WTC11 (cell line): ENCODE results near the gene WDR7. TPM values are rescaled to one million over a fixed set of nuclear protein-coding genes. Genes with fewer than 3 reads are reported as not detected.

Source experiments
- ATAC-seq: fragments of 200-7000 bp; cut with Tn5 transposase; 2 replicates; pipeline ENCODE4 v1.10.0; 2021; ENCODE audit warnings: mild to moderate bottlenecking, moderate library complexity
- CTCF ChIA-PET: fragments of 300-600 bp; sonication (Branson Sonifier 250); formaldehyde crosslinking; loops from one replicate; lab custom pipeline; 2021; ENCODE audit warnings: antibody characterized with exemption; lab: Charles Lee
- POLR2A ChIA-PET: fragments of 350-600 bp; sonication (Branson Sonifier 250); formaldehyde crosslinking; loops from one replicate; lab custom pipeline; 2021; ENCODE audit warnings: antibody characterized with exemption; lab: Charles Lee
- DNase-seq: peaks from one replicate; pipeline ENCODE4 v3.0.0; 2021; ENCODE audit warnings: low spot score
- H3K27ac Mint-ChIP-seq: 2 replicates; pipeline ENCODE4 v1.8.0; 2021; ENCODE audit warnings: mixed read lengths
- H3K27me3 Mint-ChIP-seq: 2 replicates; pipeline ENCODE4 v1.8.0; 2021; ENCODE audit warnings: low read depth, mild to moderate bottlenecking, moderate library complexity, mixed read lengths
- H3K36me3 Mint-ChIP-seq: 2 replicates; pipeline ENCODE4 v1.8.0; 2021; ENCODE audit warnings: mixed read lengths
- H3K4me1 Mint-ChIP-seq: 2 replicates; pipeline ENCODE4 v1.8.0; 2022; ENCODE audit warnings: mixed read lengths
- H3K4me3 Mint-ChIP-seq: 2 replicates; pipeline ENCODE4 v1.8.0; 2021; ENCODE audit warnings: mild to moderate bottlenecking, moderate library complexity, mixed read lengths
- H3K9me3 Mint-ChIP-seq: 2 replicates; pipeline ENCODE4 v1.8.0; 2021; ENCODE audit warnings: mixed read lengths
- ELF4 ChIP-seq: sonication (generic); formaldehyde crosslinking; IDR thresholded peaks from 2 replicates; pipeline ENCODE4 v1.8.1; 2022; ENCODE audit warnings: low read depth, mild to moderate bottlenecking, moderate library complexity, missing genetic modification reagents
- MXD4 ChIP-seq: fragments of 250-450 bp; sonication (Bioruptor Pico); IDR thresholded peaks from 2 replicates; pipeline ENCODE4 v1.8.0; 2021; ENCODE audit warnings: mild to moderate bottlenecking, moderate library complexity, borderline replicate concordance
- NFE2L1 ChIP-seq: sonication (generic); formaldehyde crosslinking; IDR thresholded peaks from 2 replicates; pipeline ENCODE4 v1.8.1; 2023; ENCODE audit warnings: missing genetic modification reagents
- NFYB ChIP-seq: sonication (generic); formaldehyde crosslinking; conservative IDR thresholded peaks from 2 replicates; pipeline ENCODE4 v1.8.0; 2022; ENCODE audit warnings: low read depth, missing genetic modification reagents
- NR2C2 ChIP-seq: sonication (generic); formaldehyde crosslinking; IDR thresholded peaks from 2 replicates; pipeline ENCODE4 v1.8.0; 2022; ENCODE audit warnings: mild to moderate bottlenecking, missing genetic modification reagents
- PRRX2 ChIP-seq: fragments of 250-450 bp; sonication (Bioruptor Pico); IDR thresholded peaks from 2 replicates; pipeline ENCODE4 v1.8.0; 2021; ENCODE audit warnings: mild to moderate bottlenecking
- SMAD4 ChIP-seq: sonication (generic); formaldehyde crosslinking; IDR thresholded peaks from 2 replicates; pipeline ENCODE4 v1.8.0; 2022; ENCODE audit warnings: mild to moderate bottlenecking, missing genetic modification reagents
- SOX15 ChIP-seq: fragments of 250-450 bp; sonication (Bioruptor Pico); IDR thresholded peaks from 2 replicates; pipeline ENCODE4 v1.9.0; 2021; ENCODE audit warnings: mild to moderate bottlenecking
- TEAD4 ChIP-seq: sonication (generic); formaldehyde crosslinking; IDR thresholded peaks from 2 replicates; pipeline ENCODE4 v1.8.0; 2022; ENCODE audit warnings: mild to moderate bottlenecking, missing genetic modification reagents
- ZNF138 ChIP-seq: sonication (generic); formaldehyde crosslinking; conservative IDR thresholded peaks from 2 replicates; pipeline ENCODE4 v1.8.1; 2022; ENCODE audit warnings: mild to moderate bottlenecking, moderate library complexity, missing genetic modification reagents
- ZNF671 ChIP-seq: fragments of 250-450 bp; sonication (Bioruptor Pico); IDR thresholded peaks from 2 replicates; pipeline ENCODE4 v1.8.0; 2021; ENCODE audit warnings: mild to moderate bottlenecking
- total RNA-seq: library from RNA; stranded (reverse); gene quantifications from 3 replicates; pipeline ENCODE4 v1.2.3, GENCODE V29; 2021
- TF ChIP-seq, protein P1 (sequence below): sonication (generic); formaldehyde crosslinking; IDR thresholded peaks from 2 replicates; pipeline ENCODE4 v1.8.1; 2022; ENCODE audit warnings: mild to moderate bottlenecking, missing genetic modification reagents, moderate library complexity, borderline replicate concordance
- TF ChIP-seq, protein P2 (sequence below): fragments of 250-450 bp; sonication (Bioruptor Pico); IDR thresholded peaks from 2 replicates; pipeline ENCODE4 v1.8.0; 2021; ENCODE audit warnings: mild to moderate bottlenecking
- TF ChIP-seq, protein P3 (sequence below): fragments of 250-450 bp; sonication (Bioruptor Pico); IDR thresholded peaks from 2 replicates; pipeline ENCODE4 v1.9.0; 2021; ENCODE audit warnings: mild to moderate bottlenecking
- TF ChIP-seq, protein P4 (sequence below): sonication (generic); formaldehyde crosslinking; IDR thresholded peaks from 2 replicates; pipeline ENCODE4 v1.8.1; 2022; ENCODE audit warnings: missing genetic modification reagents, borderline replicate concordance
- TF ChIP-seq, protein P5 (sequence below): sonication (generic); formaldehyde crosslinking; IDR thresholded peaks from 2 replicates; pipeline ENCODE4 v1.8.1; 2022; ENCODE audit warnings: low read depth, mild to moderate bottlenecking, moderate library complexity, missing genetic modification reagents, borderline replicate concordance
- TF ChIP-seq, protein P6 (sequence below): fragments of 250-450 bp; sonication (Bioruptor Pico); conservative IDR thresholded peaks from 2 replicates; pipeline ENCODE4 v1.9.0; 2021; ENCODE audit warnings: mild to moderate bottlenecking
- TF ChIP-seq, protein P7 (sequence below): sonication (generic); formaldehyde crosslinking; IDR thresholded peaks from 2 replicates; pipeline ENCODE4 v1.8.1; 2023; ENCODE audit warnings: mild to moderate bottlenecking, missing genetic modification reagents, borderline replicate concordance
- TF ChIP-seq, protein P8 (sequence below): sonication (generic); formaldehyde crosslinking; IDR thresholded peaks from 2 replicates; pipeline ENCODE4 v1.8.0; 2022; ENCODE audit warnings: mild to moderate bottlenecking, missing genetic modification reagents

Gene WDR7
- total RNA-seq, 1 experiment from 2014 or later = 12.2 TPM

DNA sequence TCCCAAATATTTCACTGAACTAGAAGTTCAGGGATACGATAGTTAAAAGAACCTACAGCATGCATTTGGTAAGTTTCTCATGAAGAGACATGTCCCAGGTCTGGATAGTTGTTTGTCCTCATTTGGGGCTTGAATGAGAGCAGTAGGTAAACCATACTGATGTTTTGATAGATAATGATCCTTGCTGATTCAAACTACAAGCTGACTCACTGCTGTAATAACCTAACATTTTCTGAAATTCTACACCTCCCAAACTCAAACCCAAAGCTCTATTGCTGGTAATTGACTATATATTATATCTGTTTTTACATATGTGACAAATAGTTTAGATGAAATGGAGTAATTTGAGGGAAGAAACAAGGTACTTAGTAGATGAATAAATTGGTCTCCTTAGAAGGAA is 341.6 kb downstream of the WDR7 start (continued):
- TF ChIP-seq, protein P1, sequence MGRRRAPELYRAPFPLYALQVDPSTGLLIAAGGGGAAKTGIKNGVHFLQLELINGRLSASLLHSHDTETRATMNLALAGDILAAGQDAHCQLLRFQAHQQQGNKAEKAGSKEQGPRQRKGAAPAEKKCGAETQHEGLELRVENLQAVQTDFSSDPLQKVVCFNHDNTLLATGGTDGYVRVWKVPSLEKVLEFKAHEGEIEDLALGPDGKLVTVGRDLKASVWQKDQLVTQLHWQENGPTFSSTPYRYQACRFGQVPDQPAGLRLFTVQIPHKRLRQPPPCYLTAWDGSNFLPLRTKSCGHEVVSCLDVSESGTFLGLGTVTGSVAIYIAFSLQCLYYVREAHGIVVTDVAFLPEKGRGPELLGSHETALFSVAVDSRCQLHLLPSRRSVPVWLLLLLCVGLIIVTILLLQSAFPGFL = no peak
- no peak for TF ChIP-seq ZNF671 (CRISPR knock-in tag)
- TF ChIP-seq NFE2L1 (CRISPR knock-in tag) = no peak
- TF ChIP-seq, protein P2, sequence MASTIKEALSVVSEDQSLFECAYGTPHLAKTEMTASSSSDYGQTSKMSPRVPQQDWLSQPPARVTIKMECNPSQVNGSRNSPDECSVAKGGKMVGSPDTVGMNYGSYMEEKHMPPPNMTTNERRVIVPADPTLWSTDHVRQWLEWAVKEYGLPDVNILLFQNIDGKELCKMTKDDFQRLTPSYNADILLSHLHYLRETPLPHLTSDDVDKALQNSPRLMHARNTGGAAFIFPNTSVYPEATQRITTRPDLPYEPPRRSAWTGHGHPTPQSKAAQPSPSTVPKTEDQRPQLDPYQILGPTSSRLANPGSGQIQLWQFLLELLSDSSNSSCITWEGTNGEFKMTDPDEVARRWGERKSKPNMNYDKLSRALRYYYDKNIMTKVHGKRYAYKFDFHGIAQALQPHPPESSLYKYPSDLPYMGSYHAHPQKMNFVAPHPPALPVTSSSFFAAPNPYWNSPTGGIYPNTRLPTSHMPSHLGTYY = no peak
- TF ChIP-seq ZNF138 (CRISPR knock-in tag) = no peak
- TF ChIP-seq, protein P3, sequence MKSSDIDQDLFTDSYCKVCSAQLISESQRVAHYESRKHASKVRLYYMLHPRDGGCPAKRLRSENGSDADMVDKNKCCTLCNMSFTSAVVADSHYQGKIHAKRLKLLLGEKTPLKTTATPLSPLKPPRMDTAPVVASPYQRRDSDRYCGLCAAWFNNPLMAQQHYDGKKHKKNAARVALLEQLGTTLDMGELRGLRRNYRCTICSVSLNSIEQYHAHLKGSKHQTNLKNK (CRISPR knock-in tag) = no peak

DNA sequence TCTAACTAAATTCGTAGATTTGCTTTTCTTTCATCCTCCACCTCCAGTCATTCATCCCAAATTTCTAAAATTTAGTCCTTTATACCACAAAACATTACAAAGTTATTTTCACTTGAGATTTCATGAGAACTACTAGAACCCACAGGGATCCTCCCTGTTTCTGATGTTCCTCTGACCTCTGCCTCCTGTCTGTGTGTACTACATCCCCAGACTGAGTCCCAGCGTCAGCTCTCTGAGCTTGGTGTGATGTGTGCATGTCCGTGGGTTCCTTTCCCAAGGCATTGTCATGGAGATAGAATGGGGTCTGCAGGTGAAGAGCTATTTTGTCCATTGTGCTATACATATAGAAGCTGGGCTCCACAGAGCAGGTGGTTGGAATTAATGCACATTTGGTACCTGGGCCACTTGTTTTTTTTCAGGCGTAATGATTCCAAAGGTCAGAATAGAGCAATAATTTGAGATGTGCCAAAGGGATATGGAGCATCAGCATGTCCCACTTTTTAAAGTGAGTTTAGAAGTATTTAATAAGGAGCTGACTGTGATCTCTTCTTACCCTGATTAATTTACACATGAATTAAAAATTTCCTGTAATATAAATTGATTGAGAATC is 344.5 kb downstream of the WDR7 start:
- no peak for DNase-seq
- ChIA-PET POLR2A (no interaction called here), CTCF (interaction anchor here (0.6 to 1.4 kb wide), 8 partner anchors 34 to 244 kb away, joined by 3 to 7 read pairs (median 4); no protein-coding TSS in a partner anchor)
- Mint-ChIP-seq H3K4me1 (peaks cover 5% of the 10 kb centered on the region), H3K4me3 (no peak overlapping the region)
- TF ChIP-seq, protein P4, sequence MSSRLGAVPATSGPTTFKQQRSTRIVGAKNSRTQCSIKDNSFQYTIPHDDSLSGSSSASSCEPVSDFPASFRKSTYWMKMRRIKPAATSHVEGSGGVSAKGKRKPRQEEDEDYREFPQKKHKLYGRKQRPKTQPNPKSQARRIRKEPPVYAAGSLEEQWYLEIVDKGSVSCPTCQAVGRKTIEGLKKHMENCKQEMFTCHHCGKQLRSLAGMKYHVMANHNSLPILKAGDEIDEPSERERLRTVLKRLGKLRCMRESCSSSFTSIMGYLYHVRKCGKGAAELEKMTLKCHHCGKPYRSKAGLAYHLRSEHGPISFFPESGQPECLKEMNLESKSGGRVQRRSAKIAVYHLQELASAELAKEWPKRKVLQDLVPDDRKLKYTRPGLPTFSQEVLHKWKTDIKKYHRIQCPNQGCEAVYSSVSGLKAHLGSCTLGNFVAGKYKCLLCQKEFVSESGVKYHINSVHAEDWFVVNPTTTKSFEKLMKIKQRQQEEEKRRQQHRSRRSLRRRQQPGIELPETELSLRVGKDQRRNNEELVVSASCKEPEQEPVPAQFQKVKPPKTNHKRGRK (CRISPR knock-in tag) = no peak
- TF ChIP-seq, protein P5, sequence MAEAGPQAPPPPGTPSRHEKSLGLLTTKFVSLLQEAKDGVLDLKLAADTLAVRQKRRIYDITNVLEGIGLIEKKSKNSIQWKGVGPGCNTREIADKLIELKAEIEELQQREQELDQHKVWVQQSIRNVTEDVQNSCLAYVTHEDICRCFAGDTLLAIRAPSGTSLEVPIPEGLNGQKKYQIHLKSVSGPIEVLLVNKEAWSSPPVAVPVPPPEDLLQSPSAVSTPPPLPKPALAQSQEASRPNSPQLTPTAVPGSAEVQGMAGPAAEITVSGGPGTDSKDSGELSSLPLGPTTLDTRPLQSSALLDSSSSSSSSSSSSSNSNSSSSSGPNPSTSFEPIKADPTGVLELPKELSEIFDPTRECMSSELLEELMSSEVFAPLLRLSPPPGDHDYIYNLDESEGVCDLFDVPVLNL (CRISPR knock-in tag) = no peak
- TF ChIP-seq, protein P6, sequence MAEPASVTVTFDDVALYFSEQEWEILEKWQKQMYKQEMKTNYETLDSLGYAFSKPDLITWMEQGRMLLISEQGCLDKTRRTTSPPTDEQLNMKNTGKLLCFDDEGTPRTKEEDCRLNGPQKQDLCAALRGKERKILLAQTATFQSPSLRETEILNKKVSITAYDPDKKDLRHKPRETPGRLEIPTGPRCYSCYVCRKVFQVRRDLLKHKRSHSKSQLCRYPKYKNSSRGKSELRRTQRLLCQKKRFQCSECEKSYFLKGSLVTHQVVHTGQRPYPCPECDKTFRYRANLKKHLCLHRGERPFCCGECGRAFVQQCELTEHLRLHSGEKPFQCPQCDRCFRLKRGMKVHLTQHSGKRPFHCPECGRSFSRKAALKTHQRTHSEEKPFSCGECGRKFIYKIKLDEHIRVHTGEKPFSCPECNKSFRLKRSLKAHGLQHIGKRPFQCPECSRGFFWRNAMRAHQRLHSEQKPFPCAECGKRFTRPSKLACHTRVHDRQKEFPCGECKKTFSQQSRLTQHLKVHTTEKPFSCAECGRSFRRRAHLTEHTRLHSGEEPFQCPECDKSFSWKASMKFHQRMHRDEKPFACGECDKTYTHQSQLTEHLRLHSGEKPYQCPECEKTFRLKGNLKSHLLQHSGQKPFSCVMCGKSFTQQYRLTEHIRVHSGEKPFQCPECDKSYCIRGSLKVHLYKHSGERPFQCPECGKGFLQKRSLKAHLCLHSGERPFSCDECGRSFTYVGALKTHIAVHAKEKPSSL = no peak
- TF ChIP-seq TEAD4 (CRISPR knock-in tag) = no peak
- TF ChIP-seq, protein P3 (CRISPR knock-in tag) = no peak
- TF ChIP-seq, all 79 proteins: peak for 0
- H3K27ac Mint-ChIP-seq = no peak overlapping the region; the same call in 1 of the 2 replicates
- no peaks in the 10 kb centered on the region for H3K27me3 Mint-ChIP-seq
- peak; percentile 88 for ATAC-seq
- no peaks in the 10 kb centered on the region; the same call in 1 of the 2 replicates for H3K36me3 Mint-ChIP-seq
- H3K9me3 Mint-ChIP-seq = peaks cover 3% of the 10 kb centered on the region

DNA sequence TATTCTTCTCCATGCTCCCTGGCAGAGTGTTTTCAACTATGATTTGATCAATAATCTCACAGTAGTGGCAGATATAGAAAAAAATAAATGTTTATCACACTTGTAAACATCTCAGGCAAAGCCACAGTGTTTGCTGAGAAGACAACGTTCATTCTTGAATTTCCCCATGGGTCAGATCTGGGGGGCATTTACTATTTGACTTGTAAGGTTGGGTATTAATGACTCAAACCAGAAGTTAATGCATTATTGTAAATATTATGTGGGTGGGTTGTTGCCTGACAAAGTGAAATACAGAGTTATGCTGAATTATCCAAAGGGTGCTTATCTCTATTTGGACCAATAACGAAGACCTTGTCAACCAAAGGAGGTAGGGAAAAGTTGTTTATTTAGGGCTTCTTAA is 346.0 kb downstream of the WDR7 start:
- Mint-ChIP-seq H3K36me3 (no peaks in the 10 kb centered on the region), H3K4me1 (peaks cover 5% of the 10 kb centered on the region), H3K27ac (no peak overlapping the region), H3K4me3 (no peak overlapping the region), H3K9me3 (no peaks in the 10 kb centered on the region), H3K27me3 (no peaks in the 10 kb centered on the region)
- ChIA-PET CTCF (no interaction called here), POLR2A (no interaction called here)
- DNase-seq = no peak
- ATAC-seq = no peak
- no peak for TF ChIP-seq SOX15 (CRISPR knock-in tag)
- TF ChIP-seq, protein P7, sequence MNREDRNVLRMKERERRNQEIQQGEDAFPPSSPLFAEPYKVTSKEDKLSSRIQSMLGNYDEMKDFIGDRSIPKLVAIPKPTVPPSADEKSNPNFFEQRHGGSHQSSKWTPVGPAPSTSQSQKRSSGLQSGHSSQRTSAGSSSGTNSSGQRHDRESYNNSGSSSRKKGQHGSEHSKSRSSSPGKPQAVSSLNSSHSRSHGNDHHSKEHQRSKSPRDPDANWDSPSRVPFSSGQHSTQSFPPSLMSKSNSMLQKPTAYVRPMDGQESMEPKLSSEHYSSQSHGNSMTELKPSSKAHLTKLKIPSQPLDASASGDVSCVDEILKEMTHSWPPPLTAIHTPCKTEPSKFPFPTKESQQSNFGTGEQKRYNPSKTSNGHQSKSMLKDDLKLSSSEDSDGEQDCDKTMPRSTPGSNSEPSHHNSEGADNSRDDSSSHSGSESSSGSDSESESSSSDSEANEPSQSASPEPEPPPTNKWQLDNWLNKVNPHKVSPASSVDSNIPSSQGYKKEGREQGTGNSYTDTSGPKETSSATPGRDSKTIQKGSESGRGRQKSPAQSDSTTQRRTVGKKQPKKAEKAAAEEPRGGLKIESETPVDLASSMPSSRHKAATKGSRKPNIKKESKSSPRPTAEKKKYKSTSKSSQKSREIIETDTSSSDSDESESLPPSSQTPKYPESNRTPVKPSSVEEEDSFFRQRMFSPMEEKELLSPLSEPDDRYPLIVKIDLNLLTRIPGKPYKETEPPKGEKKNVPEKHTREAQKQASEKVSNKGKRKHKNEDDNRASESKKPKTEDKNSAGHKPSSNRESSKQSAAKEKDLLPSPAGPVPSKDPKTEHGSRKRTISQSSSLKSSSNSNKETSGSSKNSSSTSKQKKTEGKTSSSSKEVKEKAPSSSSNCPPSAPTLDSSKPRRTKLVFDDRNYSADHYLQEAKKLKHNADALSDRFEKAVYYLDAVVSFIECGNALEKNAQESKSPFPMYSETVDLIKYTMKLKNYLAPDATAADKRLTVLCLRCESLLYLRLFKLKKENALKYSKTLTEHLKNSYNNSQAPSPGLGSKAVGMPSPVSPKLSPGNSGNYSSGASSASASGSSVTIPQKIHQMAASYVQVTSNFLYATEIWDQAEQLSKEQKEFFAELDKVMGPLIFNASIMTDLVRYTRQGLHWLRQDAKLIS (CRISPR knock-in tag) = no peak
- no peak for TF ChIP-seq NR2C2 (CRISPR knock-in tag)
- TF ChIP-seq ZNF138 (CRISPR knock-in tag) = no peak
- no peak for TF ChIP-seq PRRX2 (CRISPR knock-in tag)
- TF ChIP-seq SMAD4 (CRISPR knock-in tag) = no peak
- TF ChIP-seq NFYB = no peak
- TF ChIP-seq MXD4 = no peak
- no peak for TF ChIP-seq ELF4 (CRISPR knock-in tag)
- TF ChIP-seq, protein P8, sequence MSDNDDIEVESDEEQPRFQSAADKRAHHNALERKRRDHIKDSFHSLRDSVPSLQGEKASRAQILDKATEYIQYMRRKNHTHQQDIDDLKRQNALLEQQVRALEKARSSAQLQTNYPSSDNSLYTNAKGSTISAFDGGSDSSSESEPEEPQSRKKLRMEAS (CRISPR knock-in tag) = no peak
